ENCODE measurements around the gene MALRD1. TPM values are rescaled to one million over a fixed set of nuclear protein-coding genes. Genes with fewer than 3 reads are reported as not detected.
"Not testable (repeated sequence)": the region's sequence is repeated elsewhere in the genome, so short reads cannot be mapped to it uniquely, and the experiment has no call there.

MALRD1 gene
- total RNA-seq, 1 donor from 2014 or later: not detected

DNA sequence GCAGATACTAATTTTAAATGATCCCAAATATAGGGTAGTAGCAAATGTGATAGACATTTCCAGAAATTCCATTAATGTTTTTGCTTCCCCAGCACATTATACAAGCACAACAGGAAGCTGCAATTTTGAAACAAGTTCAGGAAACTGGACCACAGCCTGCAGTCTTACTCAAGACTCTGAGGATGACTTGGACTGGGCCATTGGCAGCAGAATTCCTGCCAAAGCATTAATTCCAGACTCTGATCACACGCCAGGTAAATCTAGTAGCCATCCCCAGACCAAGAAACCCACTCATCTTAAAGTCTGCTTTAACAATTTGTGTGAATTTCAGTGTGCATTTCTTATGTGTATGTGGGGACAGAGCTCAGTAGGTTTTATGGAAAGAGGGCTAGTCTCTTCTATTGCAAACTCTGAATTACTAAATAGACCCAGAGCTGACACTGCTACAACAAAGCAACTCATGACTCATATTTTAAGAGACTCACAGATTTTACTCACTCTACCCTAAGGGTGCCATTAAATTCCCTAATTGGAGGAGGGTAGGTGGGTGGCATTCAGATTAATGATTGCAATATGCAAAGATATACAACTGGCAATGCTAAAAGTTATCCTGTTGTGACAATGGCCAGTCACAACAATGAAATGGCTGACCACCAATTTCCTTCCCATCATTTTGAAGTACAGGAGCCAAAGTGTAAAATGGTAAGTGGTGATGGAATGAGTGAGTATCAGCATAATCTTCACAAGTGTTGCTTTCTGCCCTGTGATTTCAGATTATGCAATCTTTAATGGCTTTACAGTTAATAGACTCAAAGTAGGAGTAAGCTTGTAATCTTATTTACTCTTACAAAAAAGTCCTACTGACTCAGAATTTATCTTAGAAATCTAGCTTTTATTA lies 450.0 kb downstream of the MALRD1 start:
- DNase-seq: no peak

DNA sequence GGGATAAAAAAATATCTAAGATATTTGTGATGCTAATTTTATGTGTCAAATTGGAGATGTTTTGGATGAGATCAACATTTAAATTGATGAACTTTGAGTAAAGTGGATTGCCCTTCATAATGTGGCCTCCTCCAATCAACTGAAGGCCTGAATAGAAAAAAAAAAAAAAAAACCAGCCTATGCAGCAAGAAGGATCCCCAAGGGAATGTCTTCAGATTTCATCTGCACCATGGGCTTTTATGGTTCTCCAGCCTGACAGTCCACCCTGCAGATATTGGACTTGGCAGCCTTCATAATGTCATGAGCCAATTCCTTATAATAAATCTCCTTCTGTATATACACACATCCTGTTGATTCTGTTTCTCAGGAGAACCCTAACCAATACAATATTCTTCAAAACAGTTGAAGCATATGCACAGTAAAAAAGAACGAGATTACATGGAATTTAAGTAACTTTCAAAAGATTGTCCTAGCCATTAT lies 450.7 kb downstream of the MALRD1 start:
- no peak for DNase-seq

DNA sequence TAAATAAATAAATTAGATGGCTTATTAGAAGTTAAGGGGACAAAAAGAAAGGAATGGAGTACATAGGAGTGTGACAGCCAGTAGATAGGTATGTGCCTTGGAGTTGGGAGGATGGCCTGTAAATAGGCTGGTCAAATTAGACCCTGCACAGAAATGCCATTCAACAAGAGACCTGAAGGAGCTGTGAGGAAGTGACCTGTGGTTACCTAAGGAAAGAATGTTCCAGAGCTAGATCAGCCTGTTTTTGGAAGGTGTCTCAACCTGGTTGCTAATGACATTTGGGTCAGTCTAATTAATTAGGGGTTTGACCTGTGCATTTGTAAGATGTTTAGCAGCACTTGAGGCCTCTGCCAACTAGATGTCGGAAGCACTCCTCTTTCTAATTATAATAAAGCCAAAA lies 452.4 kb downstream of the MALRD1 start:
- DNase-seq: no peak

DNA sequence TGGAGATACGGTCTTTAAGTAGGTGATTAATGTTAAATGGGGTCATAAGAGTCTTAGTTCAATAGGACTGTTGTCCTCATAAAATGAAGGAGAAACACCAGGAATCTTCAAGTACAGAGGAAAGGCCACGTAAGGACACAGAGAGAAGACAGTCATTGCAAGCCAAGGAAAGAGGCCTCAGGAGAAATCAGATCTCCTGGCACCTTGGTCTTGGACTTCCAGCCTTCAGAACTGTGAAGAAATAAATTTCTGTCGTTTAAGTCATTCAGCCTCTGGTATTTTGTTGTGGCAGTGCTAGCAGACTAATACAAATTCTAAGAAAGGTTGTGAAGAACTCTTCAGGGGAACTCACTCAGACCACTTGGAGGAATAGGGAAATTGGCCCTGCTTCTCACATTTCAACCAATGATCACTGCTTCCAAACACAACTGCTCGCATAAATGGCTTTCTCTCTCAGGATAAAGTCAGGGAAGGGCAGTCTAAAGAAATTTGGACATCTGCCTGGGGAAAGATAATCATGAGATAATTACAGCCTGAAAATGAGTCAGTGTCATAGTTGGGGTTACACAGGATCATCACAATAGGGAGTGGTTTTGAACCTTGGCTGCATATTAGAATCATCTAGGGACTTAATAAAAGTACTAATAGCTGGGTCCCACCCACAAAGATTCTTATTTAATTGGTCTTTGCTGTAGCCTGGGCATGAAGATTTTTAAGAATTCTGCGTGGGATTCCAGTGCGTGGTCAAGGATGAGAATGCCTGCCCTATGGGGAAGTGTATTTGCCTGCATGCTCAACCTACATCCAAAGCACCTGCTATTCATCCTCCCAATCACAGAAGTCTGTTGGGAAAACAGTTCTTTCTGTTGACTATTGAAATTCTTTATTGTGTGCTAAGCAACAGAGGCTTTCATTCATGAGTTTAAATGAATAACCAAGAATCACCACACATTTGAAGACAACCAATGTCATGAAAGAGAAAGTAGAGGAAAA lies 457.0 kb downstream of the MALRD1 start:
- DNase-seq: no peak

DNA sequence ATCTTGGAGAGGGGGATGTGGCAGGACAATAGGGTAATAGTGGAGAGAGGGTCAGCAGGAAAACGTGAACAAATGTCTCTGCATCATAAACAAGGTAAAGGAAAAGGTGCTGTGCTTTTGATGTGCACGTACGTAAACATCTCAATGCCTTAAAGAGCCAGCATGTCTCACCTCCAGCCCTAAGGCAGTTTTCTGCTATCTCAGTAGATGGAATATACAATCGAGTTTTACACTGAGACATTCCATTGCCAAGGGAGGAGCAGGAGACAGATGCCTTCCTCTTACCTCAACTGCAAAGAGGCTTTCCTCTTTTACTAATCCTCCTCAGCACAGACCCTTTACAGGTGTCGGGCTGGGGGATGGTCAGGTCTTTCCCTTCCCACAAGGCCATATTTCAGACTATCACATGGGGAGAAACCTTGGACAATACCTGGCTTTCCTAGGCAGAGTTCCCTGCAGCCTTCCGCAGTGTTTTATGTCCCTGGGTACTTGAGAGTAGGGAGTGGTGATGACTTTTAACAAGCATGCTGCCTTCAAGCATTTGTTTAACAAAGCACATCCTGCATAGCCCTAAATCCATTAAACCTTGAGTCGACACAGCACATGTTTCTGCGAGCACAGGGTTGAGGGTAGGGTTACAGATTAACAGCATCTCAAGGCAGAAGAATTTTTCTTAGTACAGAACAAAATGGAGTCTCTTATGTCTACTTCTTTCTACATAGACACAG lies 461.6 kb downstream of the MALRD1 start:
- not testable (repeated sequence) for DNase-seq

DNA sequence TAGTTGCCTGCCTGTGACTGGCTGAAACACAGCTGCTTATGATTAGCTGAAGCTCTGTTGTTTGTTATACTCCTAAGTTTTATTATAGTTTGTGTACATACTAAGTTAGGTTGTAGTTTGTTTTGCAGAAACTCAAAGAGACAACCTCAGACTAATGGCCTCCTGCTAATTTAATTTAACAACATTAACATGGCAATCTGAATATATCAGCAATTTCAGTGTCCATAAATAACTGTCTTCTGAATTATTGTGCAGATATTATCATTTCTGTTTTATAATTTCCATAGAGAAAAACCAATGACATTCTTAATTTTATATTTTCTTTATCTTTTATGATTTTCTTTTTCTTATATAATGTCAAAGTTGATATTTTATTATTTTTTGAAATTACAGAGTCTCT lies 469.5 kb downstream of the MALRD1 start:
- no peak for DNase-seq

DNA sequence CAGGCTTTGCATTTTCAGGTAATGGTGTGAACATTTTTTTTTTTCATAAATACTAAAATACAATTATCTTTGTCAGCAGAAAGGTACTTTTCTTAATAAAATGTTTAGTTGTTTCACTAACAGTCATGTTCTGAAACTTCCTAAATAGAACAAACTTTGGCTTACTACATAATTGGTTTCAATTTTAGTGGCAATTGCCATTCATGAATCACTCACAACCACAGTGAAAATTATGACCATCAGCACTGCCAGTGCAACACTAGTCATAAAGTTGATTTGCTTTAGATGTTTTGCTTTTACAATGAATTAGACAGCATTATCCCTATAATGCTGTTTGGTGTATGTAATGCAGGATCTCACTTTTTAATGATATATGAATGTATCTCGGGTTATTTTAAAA lies 470.0 kb downstream of the MALRD1 start:
- no peak for DNase-seq

DNA sequence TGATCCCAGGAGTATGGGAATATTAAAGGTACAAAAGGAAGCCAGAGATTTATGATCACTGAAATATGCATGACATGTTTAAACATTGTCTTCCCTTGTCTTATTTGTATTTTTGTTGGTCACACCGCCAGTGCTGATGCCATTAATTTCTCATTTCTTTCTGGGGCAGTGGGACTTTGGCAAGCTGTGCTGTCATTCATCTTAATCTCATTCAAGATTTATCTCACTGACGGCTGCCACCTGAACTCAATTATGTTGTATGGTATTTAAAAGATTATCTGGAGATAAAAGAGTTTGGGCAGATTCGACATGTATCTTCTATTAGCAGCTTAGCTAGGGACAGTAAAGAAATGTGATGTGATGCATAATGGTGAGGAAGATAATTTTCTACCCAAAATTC lies 482.7 kb downstream of the MALRD1 start:
- DNase-seq: no peak

DNA sequence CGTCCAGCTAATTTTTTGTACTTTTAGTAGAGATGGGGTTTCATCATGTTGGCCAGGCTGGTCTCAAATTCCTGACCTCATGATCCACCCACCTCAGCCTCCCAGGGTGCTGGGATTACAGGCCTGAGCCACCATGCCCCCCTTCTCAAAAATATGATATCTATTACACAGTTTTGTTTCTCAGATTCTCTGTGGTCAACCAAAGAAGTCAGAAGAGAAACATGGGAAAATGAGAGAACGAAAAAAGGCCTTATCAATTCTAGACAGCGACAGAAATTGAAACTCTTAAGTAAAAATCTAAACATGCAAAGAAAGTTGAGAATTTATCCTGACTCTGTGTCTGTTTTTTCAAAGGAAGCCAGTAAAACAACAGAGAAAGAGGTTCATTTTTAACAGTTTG lies 483.8 kb downstream of the MALRD1 start:
- DNase-seq: no peak

DNA sequence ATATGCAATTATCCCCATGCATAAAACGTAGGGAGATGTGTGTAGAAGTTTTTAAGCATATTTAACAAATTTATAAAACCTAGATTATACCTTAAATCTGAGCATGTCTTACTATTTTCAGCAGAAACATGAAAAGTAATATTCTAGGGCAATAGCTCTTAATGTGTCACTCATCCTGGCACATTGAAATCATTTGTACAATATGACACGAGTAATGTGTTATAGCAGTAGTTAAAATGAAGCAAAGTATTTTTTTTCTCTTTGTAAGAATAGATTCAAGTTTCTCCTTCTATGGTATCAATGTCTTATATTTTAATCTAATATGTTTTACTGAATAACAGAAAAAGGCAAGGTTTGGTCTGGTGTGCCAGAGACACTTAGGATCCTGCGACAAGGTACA lies 492.7 kb downstream of the MALRD1 start:
- DNase-seq: no peak

DNA sequence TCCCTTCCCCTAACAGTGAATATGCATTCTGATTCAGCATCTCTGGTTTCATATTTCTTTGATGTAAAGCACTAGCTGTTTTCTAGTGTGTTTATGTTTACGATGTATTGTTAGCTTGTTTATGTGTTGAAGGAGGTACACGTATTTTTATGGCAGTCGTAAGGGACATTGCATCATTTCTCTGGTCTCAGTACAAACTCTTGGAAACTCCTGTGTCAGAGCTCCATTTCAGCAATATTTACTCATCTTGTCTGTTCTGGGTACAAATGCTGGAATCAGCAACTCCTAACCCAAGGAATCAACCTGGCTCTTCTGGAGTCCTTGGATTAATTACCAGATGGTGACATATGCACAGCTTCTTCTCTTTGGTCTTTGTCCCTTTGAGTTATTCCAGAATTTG lies 497.6 kb downstream of the MALRD1 start:
- no peak for DNase-seq

DNA sequence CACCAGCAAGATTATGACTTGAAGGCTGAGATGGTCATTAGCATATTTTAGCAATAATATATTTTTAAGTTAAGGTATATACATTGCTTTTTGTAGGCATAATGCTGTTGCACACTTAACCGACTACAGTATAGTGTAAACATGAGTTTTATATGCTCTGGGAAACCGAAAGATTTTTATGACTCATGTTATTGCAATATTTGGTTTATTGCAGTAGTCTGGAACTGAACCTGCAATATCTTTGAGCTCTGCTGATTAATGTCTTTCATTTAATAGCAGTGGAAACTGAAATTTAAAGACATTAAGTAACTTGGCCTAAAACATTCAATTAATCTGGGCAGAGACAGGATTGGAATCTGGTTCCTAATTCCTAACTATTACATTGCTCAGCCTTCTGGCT lies 500.9 kb downstream of the MALRD1 start:
- no peak for DNase-seq

DNA sequence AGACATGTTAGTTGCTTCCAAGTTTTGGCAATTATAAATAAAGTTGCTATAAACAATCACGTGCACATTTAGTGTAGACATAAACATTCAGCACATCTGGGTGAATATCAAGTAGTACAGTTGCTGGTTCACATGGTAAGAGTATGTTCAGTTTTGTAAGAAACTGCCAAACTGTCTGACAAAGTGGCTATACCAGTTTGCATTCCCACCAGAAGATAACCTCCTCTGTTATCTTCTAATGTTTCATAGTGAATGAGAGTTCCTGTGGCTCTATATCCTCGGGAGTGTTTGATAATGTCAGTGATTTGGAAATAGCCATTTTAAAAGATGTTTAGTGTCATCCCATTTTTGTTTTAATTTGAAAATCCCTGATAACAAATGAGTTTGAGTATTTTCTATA lies 508.1 kb downstream of the MALRD1 start:
- DNase-seq: no peak

DNA sequence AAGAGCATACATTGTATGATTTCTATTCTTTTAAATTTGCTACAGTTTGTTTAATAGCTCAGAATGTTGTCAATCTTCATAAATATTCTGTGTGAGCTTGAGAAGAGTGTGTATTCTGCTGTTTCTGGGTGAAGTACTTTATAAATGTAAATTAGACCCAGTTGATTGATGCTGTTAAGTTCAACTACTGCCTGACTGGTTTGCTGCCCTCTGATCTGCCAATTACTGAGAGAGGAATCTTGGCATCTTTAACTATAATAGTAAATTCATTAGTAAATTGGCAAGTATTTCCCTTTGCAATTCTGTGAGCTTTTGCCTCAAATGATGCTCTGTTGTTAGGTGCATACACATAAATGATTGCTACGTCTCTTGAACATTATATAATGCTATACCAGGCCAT lies 512.6 kb downstream of the MALRD1 start:
- no peak for DNase-seq

DNA sequence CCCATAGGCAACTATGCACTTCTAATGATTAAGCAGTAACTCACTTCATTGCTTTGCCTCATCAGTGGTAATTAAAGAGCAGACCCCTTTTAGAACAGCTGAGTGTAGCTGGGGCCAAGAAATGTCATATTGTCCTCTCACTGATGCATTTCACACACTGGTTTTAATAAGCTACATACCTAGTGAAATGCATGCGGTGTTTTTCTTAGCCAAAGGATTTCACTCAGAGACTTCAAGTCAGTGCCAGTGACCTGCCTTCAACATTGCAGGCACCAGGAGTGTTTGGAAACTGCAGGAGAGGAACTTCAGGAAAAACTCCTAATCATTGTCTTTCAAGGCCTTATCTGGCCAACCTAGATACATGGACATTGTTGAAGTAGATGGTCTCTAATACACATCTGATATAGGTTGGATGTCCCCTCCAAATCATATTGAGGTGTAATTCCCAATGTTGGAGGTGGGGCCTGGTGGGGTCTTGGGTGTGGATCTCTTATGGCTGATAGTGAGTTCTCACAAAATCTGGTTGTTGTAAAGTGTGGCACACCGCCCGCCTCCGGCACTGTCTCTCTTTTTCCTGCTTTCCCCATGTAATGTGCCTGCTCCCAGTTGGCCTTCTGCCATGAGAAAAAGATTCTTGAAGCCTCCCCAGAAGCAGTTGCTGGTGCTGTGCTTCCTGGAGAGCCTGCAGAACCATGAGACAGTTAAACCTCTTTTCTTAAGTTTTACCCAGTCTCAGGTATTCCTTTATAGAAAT lies 515.0 kb downstream of the MALRD1 start:
- DNase-seq: no peak

DNA sequence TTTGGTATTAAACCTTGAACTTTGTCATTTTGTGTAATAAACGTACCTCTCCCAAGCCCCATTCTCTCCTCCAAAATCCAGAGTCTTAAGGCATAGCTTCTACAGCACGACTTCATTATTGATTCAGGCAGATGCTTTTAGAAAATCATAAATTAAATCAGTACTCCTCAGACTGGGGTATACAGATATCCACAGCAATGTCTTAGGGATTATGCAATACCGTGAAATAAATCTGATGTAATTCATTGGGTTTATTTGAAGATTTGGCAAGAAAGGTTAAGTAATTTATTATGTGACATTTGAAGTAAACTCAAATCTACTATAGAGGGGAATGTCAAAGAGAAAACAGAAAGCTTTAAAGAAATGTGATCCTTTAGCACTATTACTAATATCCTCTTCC lies 521.5 kb downstream of the MALRD1 start:
- no peak for DNase-seq

DNA sequence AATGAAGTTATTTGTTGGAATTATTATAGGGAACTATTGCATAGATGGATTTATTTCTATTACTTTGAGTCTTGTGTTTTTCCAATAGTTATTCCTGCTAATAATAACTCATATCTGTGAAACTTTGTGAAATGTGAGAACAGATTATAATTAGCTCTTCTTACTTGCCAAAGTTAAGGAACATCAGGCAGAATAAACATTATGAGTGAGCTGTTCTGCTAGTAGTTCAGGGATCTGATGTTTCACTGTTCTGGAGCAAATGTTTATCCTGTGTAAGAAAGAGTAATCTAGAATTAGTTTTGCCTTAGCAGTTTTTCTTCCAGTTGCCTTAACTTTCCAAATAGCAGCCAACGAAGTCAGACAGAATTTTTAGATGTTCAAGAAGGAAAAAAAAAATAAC lies 522.4 kb downstream of the MALRD1 start:
- no peak for DNase-seq

DNA sequence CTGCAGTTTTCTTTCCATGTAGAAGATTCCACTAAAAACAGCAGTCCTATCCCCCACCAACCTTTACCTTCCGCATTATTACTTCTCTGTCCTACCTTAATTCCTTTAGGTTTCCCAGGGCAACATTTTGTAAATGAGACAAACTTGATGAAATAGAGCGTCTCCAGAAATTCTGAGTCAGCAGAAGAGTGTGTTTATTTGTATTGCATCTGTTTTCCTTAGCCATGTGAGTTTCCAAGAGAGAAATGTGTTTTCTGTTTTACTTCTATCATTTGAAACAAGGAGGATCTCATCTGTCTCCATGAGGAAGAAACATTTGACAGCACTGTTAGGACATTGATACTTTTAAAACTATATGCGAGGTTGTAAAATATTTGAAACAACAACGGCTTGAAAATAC lies 523.5 kb downstream of the MALRD1 start:
- DNase-seq: no peak

DNA sequence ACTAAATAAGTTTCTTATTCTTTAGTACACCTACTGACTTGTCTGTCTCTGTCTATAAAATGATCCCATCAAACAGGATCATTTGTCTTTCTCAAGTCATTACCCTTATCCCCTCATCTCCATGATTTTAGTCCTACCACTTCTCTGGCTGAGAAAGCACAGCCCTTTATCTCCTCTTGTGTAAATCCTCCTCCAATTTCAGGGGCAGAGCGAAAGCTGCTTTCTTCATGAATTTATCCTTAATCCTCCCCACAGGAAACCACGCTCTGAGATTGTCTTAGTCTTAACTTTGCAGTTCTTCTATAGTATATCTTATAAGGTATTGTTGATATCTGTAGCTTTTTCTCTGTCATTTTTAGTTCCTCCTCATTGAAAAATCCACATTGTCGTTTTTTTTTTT lies 528.0 kb downstream of the MALRD1 start:
- no peak for DNase-seq

DNA sequence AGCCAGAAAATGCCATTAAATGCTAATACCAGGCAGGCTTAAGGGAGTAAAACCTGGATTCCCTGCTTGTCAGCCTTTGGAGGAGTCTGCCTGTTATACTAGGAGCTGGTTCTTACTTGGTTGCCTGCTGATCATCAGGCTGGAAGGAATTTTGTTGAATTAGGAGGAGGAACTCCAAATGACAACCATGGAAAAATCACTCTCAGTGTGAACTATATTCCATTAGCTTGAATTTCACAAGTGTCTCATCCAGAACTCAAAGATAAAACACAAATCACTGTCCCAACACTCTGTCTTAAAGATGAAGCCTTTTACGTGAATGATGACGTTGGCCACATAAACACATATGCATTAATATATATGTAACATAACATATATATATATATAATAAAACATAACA lies 528.8 kb downstream of the MALRD1 start:
- DNase-seq: no peak

DNA sequence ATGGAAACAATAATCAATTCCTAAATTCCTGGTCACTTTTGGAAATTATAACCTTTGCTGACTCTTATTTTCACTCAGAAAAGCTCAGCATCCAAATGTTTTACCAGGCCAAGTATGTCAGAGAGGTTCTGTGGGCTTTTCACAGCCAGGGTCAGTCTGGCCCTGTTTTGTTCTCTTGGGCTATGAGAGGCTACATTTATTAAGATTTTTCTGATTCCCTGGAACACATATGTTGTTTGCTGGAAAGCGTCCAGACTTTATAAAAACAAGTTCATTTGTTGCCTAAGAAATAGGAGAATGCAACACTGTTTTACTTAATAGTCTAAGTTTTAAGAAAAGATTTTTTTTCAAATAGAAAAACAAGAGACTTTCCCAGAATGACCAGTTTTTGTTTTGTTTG lies 529.2 kb downstream of the MALRD1 start:
- no peak for DNase-seq

DNA sequence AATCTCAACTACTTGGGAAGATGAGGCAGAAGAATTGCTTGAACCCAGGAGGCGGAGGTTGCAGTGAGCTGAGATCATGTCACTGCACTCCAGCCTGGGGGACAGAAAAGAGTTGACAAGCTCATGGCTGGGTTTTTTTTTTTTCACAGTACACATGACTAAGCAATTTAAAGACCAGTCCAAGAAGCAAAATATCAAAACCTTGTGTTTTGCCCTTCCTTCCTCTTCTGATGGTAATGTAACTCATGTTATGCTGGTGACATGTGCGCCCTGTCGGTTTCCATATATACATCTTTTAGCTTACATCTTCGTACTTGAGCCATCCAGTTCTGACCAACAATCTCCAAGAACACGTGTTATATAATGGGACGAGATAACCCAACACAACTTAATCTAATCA lies 530.0 kb downstream of the MALRD1 start:
- DNase-seq: no peak
